Endothelial cell of umbilical vein (primary cell): Measurements from ENCODE around the gene TMPRSS6. TPM values are rescaled to one million over a fixed set of nuclear protein-coding genes. Genes with fewer than 3 reads are reported as not detected.

Experiments used
- BruUV-seq: library from RNA; stranded (reverse); fragments of 400-500 nt; replicated peaks from 2 replicates; lab custom pipeline; 2021; lab: Mats Ljungman, UMichigan
- CTCF ChIA-PET: fragments of 300-600, 350-600 bp; sonication (Branson Sonifier 250); formaldehyde crosslinking; loops from one replicate; lab custom pipeline; 2021; ENCODE audit warnings: antibody characterized with exemption, inconsistent platforms; lab: Charles Lee
- POLR2A ChIA-PET: fragments of 300-600, 350-600 bp; sonication (Branson Sonifier 250); formaldehyde crosslinking; loops from one replicate; lab custom pipeline; 2021; ENCODE audit warnings: antibody characterized with exemption, inconsistent platforms; lab: Charles Lee
- DNase-seq: peaks from one replicate; pipeline ENCODE4 v3.0.0-alpha.2; 2011; ENCODE audit warnings: low read depth, low spot score
- FAIRE-seq: peaks from 2 replicates; lab custom pipeline; 2011; peaks lifted over from hg19 to GRCh38; lab: Jason Lieb, UNC
- H2AFZ ChIP-seq: 2 replicates; pipeline ENCODE4 v1.6.0; 2012; ENCODE audit warnings: low read depth, low read length, control low read depth, inconsistent platforms
- H3K27ac ChIP-seq: 2 replicates; pipeline ENCODE4 v1.5.1; 2011; ENCODE audit warnings: low read depth, mild to moderate bottlenecking, control low read depth, low read length, moderate library complexity; ENCODE audit not compliant: insufficient read depth
- H3K27me3 ChIP-seq, 2 experiments: 2 replicates each; pipeline versions ENCODE4 v1.6.0 to v1.6.1; 2011; ENCODE audit warnings: low read length in 2 of 2, mixed read lengths in 1 of 2; ENCODE audit not compliant: control insufficient read depth in 2 of 2, insufficient read depth in 2 of 2
- H3K36me3 ChIP-seq, 2 experiments: 2 replicates in 1 of 2; 3 replicates in 1 of 2; pipeline ENCODE4 v1.5.1; 2011; ENCODE audit warnings: low read length in 2 of 2, mild to moderate bottlenecking in 1 of 2, moderate library complexity in 1 of 2; ENCODE audit not compliant: control insufficient read depth in 2 of 2, insufficient read depth in 2 of 2; ENCODE audit errors: extremely low read depth in 1 of 2
- H3K4me1 ChIP-seq: 3 replicates; pipeline ENCODE4 v1.5.1; 2011; ENCODE audit warnings: mild to moderate bottlenecking, low read length; ENCODE audit not compliant: control insufficient read depth, insufficient read depth; ENCODE audit errors: extremely low read depth
- H3K4me2 ChIP-seq: 2 replicates; pipeline ENCODE4 v1.6.1; 2011; ENCODE audit warnings: low read length, control low read depth, mixed read lengths; ENCODE audit not compliant: insufficient read depth
- H3K4me3 ChIP-seq, 3 experiments: fragments of 200-600 bp in 1 of 3; sonication (generic), shearing (Covaris generic) in 1 of 3; replicated peaks in 1 of 3; 2 replicates each; pipeline ENCODE4 v1.5.1; 2011 to 2016; ENCODE audit warnings: control low read depth in 3 of 3, low read length in 3 of 3, mild to moderate bottlenecking in 2 of 3, inconsistent platforms in 1 of 3, low read depth in 1 of 3, moderate library complexity in 1 of 3; ENCODE audit not compliant: insufficient read depth in 1 of 3
- H3K79me2 ChIP-seq: 2 replicates; pipeline ENCODE4 v1.6.0; 2012; ENCODE audit warnings: low read length, inconsistent platforms; ENCODE audit not compliant: control insufficient read depth, insufficient read depth
- H3K9ac ChIP-seq: replicated peaks from 2 replicates; pipeline ENCODE3; 2011; ENCODE audit warnings: low read length, control low read depth; ENCODE audit not compliant: insufficient read depth; ENCODE audit errors: extremely low read depth
- H3K9me1 ChIP-seq: replicated peaks from 3 replicates; pipeline ENCODE4 v1.6.0; 2011; ENCODE audit warnings: mild to moderate bottlenecking, low read length; ENCODE audit not compliant: control insufficient read depth, insufficient read depth; ENCODE audit errors: extremely low read depth
- H3K9me3 ChIP-seq: replicated peaks from 2 replicates; pipeline ENCODE4 v1.5.1; 2012; ENCODE audit warnings: low read length, inconsistent platforms; ENCODE audit not compliant: control insufficient read depth, insufficient read depth
- H4K20me1 ChIP-seq: replicated peaks from 2 replicates; pipeline ENCODE3; 2011; ENCODE audit warnings: mild to moderate bottlenecking, low read length; ENCODE audit not compliant: control insufficient read depth, insufficient read depth; ENCODE audit errors: extremely low read depth
- EZH2 ChIP-seq: IDR thresholded peaks from 2 replicates; pipeline ENCODE4 v1.6.1; 2012; ENCODE audit warnings: borderline replicate concordance, low read depth, mild to moderate bottlenecking, moderate library complexity, low read length, inconsistent platforms; ENCODE audit not compliant: severe bottlenecking
- FOS ChIP-seq: IDR thresholded peaks from 2 replicates; pipeline ENCODE4 v1.6.1; 2011; ENCODE audit warnings: mild to moderate bottlenecking, low read length, moderate library complexity, borderline replicate concordance; ENCODE audit not compliant: insufficient read depth
- GATA2 ChIP-seq: IDR thresholded peaks from 2 replicates; pipeline ENCODE4 v1.7.0; 2011; ENCODE audit warnings: low read depth, mild to moderate bottlenecking, moderate library complexity, mixed read lengths, low read length; ENCODE audit not compliant: insufficient read length, insufficient read depth
- JUN ChIP-seq: IDR thresholded peaks from 2 replicates; pipeline ENCODE4 v1.6.1; 2011; ENCODE audit warnings: borderline replicate concordance, low read depth; ENCODE audit not compliant: insufficient read length, insufficient read depth
- MYC ChIP-seq: IDR thresholded peaks from one replicate; pipeline ENCODE4 v1.6.1; 2011; ENCODE audit warnings: mild to moderate bottlenecking, low read depth, low read length
- POLR2A ChIP-seq: IDR thresholded peaks from 2 replicates; pipeline ENCODE4 v1.6.1; 2012; ENCODE audit warnings: low read depth, mild to moderate bottlenecking, control low read depth, low read length
- POLR2AphosphoS5 ChIP-seq: IDR thresholded peaks from 2 replicates; pipeline ENCODE4 v1.6.1; 2012; ENCODE audit warnings: low read depth, mild to moderate bottlenecking, control low read depth, low read length, moderate library complexity; ENCODE audit not compliant: insufficient read depth
- dilution Hi-C: fragments of 300-500 bp; cut with MboI; formaldehyde crosslinking; loops from one replicate; pipeline ENCODE4 v1.15.0; 2019; ENCODE audit warnings: low sequenced_read_pairs; ENCODE audit not compliant: extremely low pct_ligation_motif_present
- intact Hi-C: fragments of 100-400 bp; cut with micrococcal nuclease; formaldehyde crosslinking; loops from one replicate; pipeline ENCODE4 v1.10.0; 2022
- polyA plus RNA-seq, 4 experiments: library from polyadenylated mRNA; depleted of rRNA in 3 of 4; stranded (reverse) in 3 of 4; unstranded in 1 of 4; fragments of >200 nt; gene quantifications; 2 replicates each; pipeline versions ENCODE4 v1.2.1 to v1.2.3, GENCODE V29; 2011 to 2012; ENCODE audit warnings: missing spikeins in 1 of 4
- total RNA-seq: library from RNA; stranded (reverse); gene quantifications from 2 replicates; pipeline ENCODE4 v1.2.3, GENCODE V29; 2021
- TF ChIP-seq, protein P1 (sequence below), 2 donors: IDR thresholded peaks; 1 replicate in 1 of 2; 2 replicates in 1 of 2; pipeline ENCODE4 v1.5.1; 2011; ENCODE audit warnings: low read length in 2 of 2, mild to moderate bottlenecking in 2 of 2, moderate library complexity in 2 of 2, control low read depth in 1 of 2, inconsistent platforms in 1 of 2, low read depth in 1 of 2; ENCODE audit not compliant: insufficient read depth in 1 of 2; ENCODE audit errors: extremely low read depth in 1 of 2
- TF ChIP-seq, protein P2 (sequence below): IDR thresholded peaks from 2 replicates; pipeline ENCODE4 v1.6.1; 2011; ENCODE audit not compliant: insufficient read depth, insufficient read length

TMPRSS6 gene
- total and polyA plus RNA-seq, 2 donors (not counting 3 experiments of a cell fraction or from before 2014, with no cell fraction given): not detected

DNA sequence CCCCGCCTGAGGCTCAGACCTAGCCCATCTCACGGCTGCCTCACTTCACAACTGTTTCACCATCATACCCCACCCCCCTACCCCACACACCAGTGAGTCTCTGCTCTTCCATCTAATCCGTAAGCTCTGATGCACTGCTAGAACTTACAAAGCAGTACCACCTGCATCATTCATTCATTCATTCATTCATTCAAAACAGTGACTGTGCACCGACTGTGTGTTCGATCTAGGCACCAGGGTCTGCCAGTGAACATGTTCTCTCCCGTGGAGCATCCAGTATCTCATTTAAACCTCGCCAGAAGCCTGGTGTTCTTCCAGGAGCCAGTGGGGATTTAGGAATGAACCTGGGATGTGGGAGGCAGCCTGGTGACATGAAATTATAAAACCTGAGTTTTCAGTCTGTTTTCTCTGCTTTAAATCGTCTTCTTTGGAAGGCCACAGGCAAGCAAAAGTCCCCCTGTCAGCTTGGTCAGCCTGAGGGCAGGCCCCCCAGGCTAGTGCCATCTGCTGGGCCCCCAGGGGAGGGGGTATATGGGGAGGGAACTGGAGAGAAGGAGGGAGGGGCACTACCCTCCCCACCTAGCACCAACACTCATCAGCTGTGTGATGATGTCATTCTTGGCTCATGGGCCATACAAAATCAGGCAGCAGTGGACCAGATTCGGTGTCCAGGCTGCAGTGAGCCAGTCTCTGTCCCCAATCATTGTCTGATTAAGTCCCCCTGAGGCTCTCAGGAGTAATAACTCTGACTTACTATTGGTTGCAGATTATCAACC is 18.4 kb downstream of the TMPRSS6 start:
- TF ChIP-seq MYC: no peak
- TF ChIP-seq JUN: peak; percentile 13
- Histone ChIP-seq H3K4me3 (no peak overlapping the region), H2AFZ (no peak overlapping the region), H3K9ac (no peak overlapping the region), H3K9me3 (no peaks in the 10 kb centered on the region), H3K27me3 (peaks cover 0 to 1% of the 10 kb centered on the region in 2 experiments), H3K27ac (no peak overlapping the region), H3K4me2 (no peak overlapping the region), H3K4me1 (no peaks in the 10 kb centered on the region), H4K20me1 (no peaks in the 10 kb centered on the region), H3K9me1 (no peaks in the 10 kb centered on the region), H3K36me3 (no peaks in the 10 kb centered on the region), H3K79me2 (no peaks in the 10 kb centered on the region)
- dilution Hi-C loops: no loop called here
- CTCF ChIA-PET: interaction anchor here (1.5 kb wide), 1 partner anchor 108 kb away, joined by 5 read pairs; no protein-coding TSS in a partner anchor
- POLR2A ChIA-PET: no interaction called here
- FAIRE-seq (no peak), DNase-seq (no peak)
- no TSS peak for BruUV-seq
- intact Hi-C loops: no loop called here

DNA sequence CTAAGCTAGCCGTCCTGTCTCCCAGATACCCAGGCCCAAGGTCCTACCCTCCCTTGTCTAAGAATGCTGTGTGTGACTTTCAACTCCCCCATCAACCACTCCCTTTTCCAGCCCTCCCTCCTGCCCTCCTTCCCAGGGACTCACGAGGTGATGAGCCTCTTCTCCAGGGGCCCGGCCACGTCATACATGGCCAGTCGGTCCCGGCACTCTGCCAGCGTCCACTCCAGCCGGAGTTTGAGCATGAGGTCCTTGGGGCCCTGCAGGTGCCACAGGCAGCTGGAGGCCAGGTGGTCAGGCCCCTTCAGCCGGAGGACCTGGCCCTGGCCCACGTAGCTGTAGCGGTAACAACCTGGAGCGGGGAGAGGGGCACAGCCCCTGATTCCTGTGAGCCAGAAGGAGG is 20.1 kb downstream of the TMPRSS6 start:
- intact Hi-C loops: no loop called here
- no peak for TF ChIP-seq JUN
- TF ChIP-seq, protein P1, sequence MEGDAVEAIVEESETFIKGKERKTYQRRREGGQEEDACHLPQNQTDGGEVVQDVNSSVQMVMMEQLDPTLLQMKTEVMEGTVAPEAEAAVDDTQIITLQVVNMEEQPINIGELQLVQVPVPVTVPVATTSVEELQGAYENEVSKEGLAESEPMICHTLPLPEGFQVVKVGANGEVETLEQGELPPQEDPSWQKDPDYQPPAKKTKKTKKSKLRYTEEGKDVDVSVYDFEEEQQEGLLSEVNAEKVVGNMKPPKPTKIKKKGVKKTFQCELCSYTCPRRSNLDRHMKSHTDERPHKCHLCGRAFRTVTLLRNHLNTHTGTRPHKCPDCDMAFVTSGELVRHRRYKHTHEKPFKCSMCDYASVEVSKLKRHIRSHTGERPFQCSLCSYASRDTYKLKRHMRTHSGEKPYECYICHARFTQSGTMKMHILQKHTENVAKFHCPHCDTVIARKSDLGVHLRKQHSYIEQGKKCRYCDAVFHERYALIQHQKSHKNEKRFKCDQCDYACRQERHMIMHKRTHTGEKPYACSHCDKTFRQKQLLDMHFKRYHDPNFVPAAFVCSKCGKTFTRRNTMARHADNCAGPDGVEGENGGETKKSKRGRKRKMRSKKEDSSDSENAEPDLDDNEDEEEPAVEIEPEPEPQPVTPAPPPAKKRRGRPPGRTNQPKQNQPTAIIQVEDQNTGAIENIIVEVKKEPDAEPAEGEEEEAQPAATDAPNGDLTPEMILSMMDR (IDR thresholded peaks at IDR 0.05; ENCODE audit: extremely low read depth in 1 of 2, insufficient read depth in 1 of 2, low read depth in 1 of 2, low read length in 2 of 2): no peak
- no peak for TF ChIP-seq MYC
- no peak for TF ChIP-seq FOS
- TF ChIP-seq POLR2A: no peak
- TF ChIP-seq GATA2: no peak
- TF ChIP-seq EZH2: no peak
- TF ChIP-seq, protein P2, sequence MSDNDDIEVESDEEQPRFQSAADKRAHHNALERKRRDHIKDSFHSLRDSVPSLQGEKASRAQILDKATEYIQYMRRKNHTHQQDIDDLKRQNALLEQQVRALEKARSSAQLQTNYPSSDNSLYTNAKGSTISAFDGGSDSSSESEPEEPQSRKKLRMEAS: no peak
- TF ChIP-seq POLR2AphosphoS5: no peak
- CTCF ChIA-PET: interaction anchor here (0.6 to 1.5 kb wide), 4 partner anchors 9 to 110 kb away, joined by 3 to 5 read pairs (median 4); no protein-coding TSS in a partner anchor
- H3K79me2 ChIP-seq: no peaks in the 10 kb centered on the region
- FAIRE-seq (no peak), DNase-seq (no peak)
- no peak overlapping the region for H3K27ac ChIP-seq
- POLR2A ChIA-PET: no interaction called here
- no peaks in the 10 kb centered on the region for H4K20me1 ChIP-seq
- H3K4me1 ChIP-seq: no peaks in the 10 kb centered on the region
- no TSS peak for BruUV-seq
- H3K9ac ChIP-seq: no peak overlapping the region
- no peaks in the 10 kb centered on the region for H3K9me3 ChIP-seq
- H3K27me3 ChIP-seq: peaks cover 0 to 1% of the 10 kb centered on the region in 2 experiments
- dilution Hi-C loops: no loop called here
- H3K9me1 ChIP-seq: no peaks in the 10 kb centered on the region
- H3K4me2 ChIP-seq: no peak overlapping the region
- no peaks in the 10 kb centered on the region for H3K36me3 ChIP-seq
- no peak overlapping the region for H3K4me3 ChIP-seq
- no peak overlapping the region for H2AFZ ChIP-seq
